HG03159 (cell line): ENCODE measurements around the gene B3GNT8.
"Not testable (repeated sequence)": the region's sequence is repeated elsewhere in the genome, so short reads cannot be mapped to it uniquely, and the experiment has no call there.

ENCODE experiments used
- ATAC-seq: cut with Tn5 transposase; IDR thresholded peaks from one replicate; pipeline ENCODE4 v1.9.1; 2021; ENCODE audit warnings: mild to moderate bottlenecking, moderate library complexity; ENCODE audit not compliant: unreplicated experiment

The B3GNT8 gene

GRCh38 chr19:41426952-41427646 lies at the start of gene B3GNT8:
Gene B3GNT8, minus strand, starts transcription at chr19:41427374. Its CDS starts 596 bp downstream, at chr19:41426778.
- ATAC-seq: no peak

DNA sequence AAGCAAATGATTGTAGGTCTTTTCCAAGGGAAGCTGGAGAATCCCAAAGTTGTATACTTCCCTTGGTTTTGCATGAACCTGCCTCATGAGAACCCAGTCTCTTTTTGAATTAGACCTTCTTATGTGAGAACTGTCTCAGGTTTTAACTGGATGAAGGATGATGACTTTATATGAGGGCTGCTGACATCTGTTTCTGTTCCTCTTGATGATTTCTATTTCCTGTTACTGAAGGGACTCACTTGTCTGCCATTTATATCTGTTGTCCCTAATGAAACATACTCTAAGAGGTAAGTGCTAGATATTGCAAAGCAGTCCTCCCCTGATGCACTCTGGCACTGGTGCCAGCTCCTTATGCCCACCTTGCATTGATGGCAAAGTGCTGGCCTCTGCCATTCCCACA lies 49.4 kb upstream of the B3GNT8 start:
- no peak for ATAC-seq

- not testable (repeated sequence) for ATAC-seq
Observed at GRCh38 chr19:41463257-41464256, 36.4 kb upstream of the B3GNT8 start.

DNA sequence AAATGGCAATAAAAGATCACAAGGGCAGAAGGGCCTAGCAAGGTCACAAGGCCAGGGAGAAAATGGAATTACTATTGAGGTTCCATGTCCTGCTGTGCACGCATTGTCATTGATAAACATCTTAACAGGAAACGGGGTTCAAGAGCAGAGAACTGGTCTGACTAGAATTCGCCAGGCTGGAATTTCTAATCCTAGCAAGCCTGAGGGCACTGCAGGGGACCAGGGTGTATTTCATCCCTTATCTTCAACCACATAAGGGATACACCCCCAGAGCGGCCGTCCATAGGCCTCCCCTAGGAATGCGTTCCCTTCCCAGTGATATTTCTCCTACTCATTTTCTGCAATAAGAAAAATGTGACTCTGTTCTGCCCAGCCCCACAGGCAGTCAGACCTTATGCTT lies 35.3 kb upstream of the B3GNT8 start:
- ATAC-seq: no peak

DNA sequence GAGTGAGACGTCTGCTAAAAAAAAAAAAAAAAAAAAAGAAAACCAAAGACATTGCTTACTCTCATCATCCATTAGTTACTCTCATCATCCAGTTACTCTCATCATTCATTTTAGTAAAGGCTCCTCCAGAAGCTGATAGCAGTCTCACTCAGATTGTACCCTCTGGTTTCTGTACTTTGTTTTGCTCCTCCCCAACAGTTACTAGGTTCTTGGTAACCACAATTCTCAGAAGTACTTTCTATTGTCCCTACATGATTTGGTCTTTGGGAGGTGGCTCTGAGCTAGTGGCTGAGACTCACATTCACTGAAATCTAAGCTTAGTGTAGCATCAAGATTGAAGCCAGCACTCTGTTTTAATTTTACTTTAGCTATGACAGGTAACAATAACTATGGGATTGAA lies 30.1 kb upstream of the B3GNT8 start:
- ATAC-seq: peak; percentile 88

DNA sequence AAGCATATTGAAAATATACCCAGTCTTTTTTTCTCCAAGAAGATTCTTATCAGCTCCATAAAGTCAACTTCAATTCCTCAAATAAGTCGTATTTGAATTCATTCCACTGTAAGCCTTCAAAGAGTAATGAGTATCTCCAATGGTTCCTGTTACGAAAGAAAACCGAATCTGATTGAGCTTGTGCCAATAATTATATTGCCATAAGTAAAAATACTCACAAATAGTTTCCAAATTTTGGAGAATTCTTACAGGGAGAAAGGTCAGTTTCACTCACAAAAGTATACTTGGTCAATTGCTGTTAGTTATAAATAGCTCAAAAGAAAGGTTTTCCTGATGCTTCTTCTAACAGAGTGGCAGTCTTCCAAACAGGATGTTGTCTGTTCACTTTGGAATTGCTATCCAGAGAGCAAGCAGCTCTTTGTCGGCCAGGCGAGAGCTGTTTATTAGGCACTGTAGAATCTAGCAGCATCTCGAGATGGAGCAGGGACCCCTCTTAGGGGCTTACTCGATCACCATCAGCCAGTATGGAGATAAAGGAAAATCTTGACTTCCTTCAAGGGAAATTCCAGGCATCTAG lies 29.3 kb upstream of the B3GNT8 start:
- no peak for ATAC-seq

- ATAC-seq: no peak
Observed at GRCh38 chr19:41455936-41456335, 28.8 kb upstream of the B3GNT8 start.

DNA sequence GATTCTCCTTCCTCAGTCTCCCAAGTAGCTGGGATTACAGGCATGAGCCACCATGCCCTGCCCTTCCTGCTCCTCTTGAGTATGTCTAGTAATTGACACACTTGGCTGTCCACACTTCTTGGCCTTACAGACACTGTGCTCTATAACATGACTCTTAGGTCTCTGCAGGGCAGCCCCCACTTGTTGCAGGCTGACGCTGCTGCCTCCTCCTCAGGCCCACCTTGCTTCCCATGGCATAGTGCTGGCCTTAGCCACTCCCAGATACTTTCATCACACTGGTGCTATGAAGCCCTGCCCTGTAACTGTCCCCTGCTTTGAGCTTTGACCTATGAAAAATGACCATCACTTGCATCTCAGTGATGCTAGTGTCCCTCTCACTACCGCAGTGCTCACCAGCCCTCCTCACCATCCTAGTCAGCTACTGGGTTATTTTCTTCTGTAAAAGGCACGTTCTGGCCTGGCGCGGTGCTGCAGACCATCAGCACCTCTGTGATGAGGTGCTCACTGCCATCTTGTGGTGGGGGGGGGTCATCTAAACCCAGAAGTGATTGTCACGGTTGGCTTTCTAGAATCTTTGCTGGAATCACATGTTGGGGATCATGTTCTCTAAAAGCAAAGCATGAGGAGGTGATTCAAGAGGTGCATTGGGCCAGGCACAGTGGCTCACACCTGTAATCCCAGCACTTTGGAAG lies 25.6 kb upstream of the B3GNT8 start:
- ATAC-seq: no peak

DNA sequence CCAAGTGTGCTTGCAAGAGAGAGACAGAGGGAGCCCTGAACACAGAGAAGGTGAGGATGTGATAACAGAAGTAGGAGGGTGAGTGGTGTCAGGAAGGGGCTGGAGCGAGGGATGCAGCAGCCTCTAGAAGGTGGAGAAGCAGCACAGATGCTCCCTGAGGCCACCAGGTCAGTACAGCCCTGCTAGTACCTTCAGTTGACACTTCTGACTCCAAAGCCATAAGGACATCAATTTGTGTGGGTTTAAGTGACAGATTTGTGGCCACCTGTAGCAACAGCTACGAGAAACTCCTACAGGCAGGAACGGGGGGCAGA lies 22.6 kb upstream of the B3GNT8 start:
- no peak for ATAC-seq

DNA sequence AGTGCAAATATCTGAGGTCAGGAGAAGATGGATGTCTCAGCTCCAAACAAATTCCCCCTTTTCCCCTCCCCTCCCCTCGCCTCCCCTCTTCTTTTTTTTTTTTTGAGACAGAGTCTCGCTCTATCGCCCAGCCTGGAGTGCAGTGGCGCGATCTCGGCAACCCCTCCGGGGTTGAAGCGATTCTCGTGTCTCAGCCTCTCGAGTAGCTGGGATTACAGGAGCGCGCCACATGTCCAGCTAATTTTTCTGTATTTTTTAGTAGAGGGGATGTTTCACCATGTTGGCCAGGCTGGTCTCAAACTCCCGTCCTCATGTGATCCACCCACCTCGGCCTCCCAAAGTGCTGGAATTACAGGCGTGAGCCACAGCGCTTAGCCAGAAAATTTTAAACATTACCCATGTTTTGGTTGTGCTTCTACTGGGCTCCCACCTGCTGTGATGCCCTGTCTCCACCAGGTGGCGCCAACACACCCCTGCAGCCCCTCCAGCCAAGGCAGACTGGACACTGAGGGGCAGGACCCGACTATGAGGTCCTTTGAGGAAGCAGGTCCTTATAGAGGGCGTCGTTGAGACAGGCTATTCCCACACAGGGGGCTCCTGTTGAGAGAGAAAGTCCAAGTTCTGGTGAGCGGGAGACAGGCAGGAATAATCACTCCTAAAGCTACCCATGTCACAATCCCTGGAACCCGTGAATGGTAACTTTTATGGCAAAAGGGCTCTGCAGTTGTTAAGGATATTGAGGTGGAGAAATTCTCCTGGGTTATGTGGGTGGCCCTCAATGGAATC lies 22.1 kb upstream of the B3GNT8 start:
- no peak for ATAC-seq

DNA sequence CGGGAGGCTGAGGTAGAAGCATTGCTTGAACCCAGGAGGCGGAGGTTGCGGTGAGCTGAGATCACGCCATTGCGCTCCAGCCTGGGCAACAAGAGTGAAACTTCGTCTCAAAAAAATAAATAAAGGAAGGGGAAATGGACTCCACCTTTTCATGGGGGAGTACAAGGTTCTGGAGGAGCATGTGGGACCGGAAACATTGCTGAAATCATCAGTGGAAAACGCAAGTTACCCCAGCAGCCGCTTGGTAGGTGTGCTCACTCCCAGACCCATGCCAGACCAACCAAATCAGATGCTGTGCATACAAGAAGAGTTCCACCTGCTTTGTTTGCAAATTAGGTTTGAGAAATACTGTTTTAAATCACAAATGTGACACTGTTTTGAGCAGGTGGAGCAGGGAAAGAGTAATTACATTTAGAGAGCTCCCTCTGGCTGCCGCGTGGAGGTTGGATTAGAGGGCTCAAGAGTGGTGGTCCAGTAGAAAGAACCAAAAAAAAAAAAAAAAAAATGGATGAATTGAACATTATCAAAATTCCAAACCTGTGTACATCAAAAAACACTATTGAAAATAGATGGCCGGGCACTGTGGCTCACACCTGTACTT lies 20.7 kb upstream of the B3GNT8 start:
- no peak for ATAC-seq

- ATAC-seq: no peak
Observed at GRCh38 chr19:41445575-41445974, 18.4 kb upstream of the B3GNT8 start.

DNA sequence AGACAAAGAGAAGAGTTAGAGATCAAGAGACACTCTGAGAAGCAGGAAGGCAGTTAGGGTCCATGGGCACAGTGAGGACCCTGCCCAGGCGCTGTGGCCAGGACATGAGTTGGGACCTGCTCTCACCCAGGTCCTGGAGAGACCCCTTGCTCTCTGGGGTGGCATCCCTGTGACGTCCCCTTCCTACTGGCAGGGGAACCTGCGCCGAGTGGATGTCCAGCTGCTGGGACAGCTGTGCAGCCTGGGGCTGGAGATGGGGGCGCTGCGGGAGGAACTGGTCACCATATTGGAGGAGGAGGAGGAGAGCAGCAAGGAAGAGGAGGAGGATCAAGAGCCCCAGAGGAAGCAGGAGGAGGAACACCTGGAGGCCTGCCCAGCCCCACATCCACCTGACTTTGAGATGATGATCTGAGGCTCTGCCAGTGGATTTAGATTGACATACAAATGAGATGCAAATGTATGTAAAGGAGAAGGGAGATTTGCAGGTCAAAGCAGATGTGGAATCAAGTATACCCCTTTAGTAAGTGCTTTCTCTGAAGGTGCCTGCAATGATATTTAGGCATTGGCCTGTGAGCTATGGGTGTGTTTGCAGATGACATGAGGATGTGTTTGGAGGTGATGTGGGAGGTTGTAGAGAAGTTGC lies 16.8 kb upstream of the B3GNT8 start:
- ATAC-seq: no peak

GRCh38 chr19:41442473-41443355 lies 15.5 kb upstream of the B3GNT8 start, which contains the start of gene ERICH4:
Gene ERICH4, plus strand, starts transcription at chr19:41443156. Its CDS starts 14 bp downstream, at chr19:41443170.
- no peak for ATAC-seq

- ATAC-seq: no peak
Observed at GRCh38 chr19:41441321-41441945, 14.3 kb upstream of the B3GNT8 start.

DNA sequence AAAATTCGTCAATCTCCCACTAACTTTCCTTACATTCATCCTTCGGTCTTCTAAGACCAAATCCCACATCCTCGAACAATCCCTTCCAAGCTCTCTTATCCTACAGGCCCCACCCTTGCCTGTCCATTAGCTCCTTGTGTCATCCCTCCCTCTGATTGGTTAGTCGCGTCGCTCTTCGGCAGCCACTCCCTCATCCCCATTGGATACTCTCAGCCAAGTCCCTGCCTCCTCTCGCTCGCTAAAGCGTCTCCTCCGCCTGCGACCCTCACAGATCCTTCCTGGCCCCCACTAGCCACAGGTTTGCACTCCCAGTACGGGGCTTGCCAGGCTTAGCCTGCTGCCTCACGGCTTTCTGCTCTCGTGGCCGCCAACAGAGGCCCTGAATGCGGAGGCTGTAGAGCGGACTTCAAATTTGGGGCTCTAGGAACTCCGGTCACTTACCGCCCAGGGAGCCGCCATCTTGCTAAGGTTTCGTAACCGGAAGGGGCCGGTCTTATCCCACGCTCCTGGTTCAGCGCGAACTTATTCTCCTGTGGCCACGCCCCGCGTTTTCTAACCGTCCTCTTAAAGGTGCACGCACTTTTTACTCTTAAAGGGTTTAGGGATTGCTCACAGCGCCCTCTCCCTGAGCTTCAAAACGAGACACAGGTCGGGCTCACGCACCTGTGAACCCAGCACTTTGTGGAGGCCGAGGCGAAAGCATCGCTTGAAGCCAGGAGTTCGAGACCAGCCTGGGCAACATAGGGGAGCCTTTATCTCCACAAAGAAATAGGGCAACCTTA lies 12.5 kb upstream of the B3GNT8 start, which contains the start of gene DMAC2:
Gene DMAC2 (minus strand): TSS at position 472 of the 782 bp plus-strand sequence. CDS start 13 bp downstream, at position 459.
- ATAC-seq: peak; percentile 93
